Vagina (tissue), 2 donors: ENCODE data around the gene KIDINS220.

Source experiments
- POLR2AphosphoS5 ChIP-seq, 2 donors: sonication (generic); formaldehyde crosslinking; IDR thresholded peaks; one replicate each; pipeline ENCODE4 v1.9.0; 2017; ENCODE audit warnings: antibody characterized with exemption in 2 of 2, mild to moderate bottlenecking in 2 of 2, low read depth in 1 of 2; ENCODE audit not compliant: insufficient read depth in 1 of 2
- TF ChIP-seq, protein P1 (sequence below), 3 experiments: fragments of 450-650 bp in 2 of 3; fragments of 200-600 bp in 1 of 3; sonication (generic) in 1 of 3; IDR thresholded peaks; one replicate each; pipeline ENCODE4 v1.5.1; 2017 to 2019; ENCODE audit warnings: antibody characterized with exemption in 3 of 3, mild to moderate bottlenecking in 2 of 3, moderate library complexity in 2 of 3

DNA sequence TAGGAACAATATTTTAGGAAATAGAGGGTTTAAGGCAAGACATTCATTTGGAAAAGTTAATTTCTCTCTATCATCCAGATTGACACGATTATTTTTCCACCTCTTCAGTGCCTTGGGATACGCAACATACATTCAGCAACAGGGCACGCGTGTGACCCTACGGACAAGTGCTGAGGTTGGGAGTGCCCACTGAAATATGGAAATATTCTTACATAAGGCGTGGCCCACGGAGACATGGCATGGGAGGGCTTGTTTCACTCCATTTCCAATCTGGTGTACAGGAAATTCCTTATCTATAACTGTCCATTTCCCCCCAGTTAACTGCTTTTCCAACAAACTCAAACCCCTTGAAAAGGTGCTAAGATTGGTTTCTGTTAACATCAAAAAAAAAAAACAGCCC, 20.9 kb upstream of the KIDINS220 start:
- TF ChIP-seq, protein P1, sequence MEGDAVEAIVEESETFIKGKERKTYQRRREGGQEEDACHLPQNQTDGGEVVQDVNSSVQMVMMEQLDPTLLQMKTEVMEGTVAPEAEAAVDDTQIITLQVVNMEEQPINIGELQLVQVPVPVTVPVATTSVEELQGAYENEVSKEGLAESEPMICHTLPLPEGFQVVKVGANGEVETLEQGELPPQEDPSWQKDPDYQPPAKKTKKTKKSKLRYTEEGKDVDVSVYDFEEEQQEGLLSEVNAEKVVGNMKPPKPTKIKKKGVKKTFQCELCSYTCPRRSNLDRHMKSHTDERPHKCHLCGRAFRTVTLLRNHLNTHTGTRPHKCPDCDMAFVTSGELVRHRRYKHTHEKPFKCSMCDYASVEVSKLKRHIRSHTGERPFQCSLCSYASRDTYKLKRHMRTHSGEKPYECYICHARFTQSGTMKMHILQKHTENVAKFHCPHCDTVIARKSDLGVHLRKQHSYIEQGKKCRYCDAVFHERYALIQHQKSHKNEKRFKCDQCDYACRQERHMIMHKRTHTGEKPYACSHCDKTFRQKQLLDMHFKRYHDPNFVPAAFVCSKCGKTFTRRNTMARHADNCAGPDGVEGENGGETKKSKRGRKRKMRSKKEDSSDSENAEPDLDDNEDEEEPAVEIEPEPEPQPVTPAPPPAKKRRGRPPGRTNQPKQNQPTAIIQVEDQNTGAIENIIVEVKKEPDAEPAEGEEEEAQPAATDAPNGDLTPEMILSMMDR (IDR thresholded peaks at IDR 0.05): no peak
- no peak for TF ChIP-seq POLR2AphosphoS5 (IDR thresholded peaks at IDR 0.05; ENCODE audit: insufficient read depth in 1 of 2, low read depth in 1 of 2)
